GM21825 (cell line): ENCODE data around the gene SHE.

Experiments used
- ATAC-seq: cut with Tn5 transposase; IDR thresholded peaks from one replicate; pipeline ENCODE4 v1.9.1; 2021; ENCODE audit warnings: mild to moderate bottlenecking, moderate library complexity; ENCODE audit not compliant: unreplicated experiment

SHE gene

GRCh38 chr1:154453161-154453560, 49.1 kb downstream of the SHE start:
- no peak for ATAC-seq

DNA sequence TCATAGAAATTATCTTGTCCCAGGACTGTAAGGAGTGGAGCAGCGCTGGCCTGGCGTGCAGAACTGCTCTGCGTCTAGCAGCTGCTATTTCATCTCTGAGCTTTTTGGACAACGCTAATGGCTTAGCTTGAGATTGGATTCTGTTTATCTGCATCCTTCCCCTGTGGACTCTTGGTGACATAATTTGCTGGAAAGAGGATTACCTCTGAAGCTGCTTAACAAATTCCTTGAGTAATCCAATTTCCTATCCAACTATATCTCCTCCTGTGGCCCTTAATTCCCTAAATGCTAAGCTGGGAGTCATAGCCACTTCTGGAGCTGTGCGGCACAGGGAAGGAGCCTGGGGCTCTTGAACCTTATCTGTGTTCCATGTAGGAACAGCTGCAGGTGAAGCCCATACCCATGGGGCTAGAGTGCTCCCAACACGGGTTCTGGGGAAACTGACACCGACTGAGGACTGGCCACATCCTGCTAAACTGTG, 53.8 kb downstream of the SHE start:
- ATAC-seq, result no peak

DNA sequence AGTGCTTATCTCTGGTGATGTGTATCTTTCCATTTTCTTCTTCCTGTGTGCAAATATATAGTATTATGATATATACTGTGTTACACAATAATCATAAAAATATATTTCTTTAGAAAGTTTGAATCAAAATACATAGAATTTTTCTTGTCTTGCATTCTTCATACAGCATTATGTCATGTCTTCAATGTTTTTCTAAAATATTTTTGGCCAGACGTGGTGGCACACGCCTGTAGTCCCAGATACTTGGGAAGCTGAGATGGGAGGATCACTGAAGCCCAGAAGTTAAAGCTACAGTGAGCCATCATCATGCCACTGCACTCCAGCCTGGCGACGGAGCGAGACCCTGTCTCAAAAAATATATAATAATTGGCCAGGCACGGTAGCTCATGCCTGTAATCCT, 55.4 kb downstream of the SHE start:
- ATAC-seq, result no peak

GRCh38 chr1:154446292-154446691, 55.9 kb downstream of the SHE start:
- no peak for ATAC-seq

- peak; percentile 66 for ATAC-seq
Observed at GRCh38 chr1:154445040-154445472, 57.2 kb downstream of the SHE start.

GRCh38 chr1:154443274-154444013, 58.8 kb downstream of the SHE start:
- no peak for ATAC-seq

GRCh38 chr1:154442006-154442740, 60.0 kb downstream of the SHE start:
- ATAC-seq, result no peak

GRCh38 chr1:154441241-154441888, 60.8 kb downstream of the SHE start:
- ATAC-seq, result no peak

GRCh38 chr1:154440036-154440804, 62.0 kb downstream of the SHE start:
- no peak for ATAC-seq

GRCh38 chr1:154436433-154436832, 65.8 kb downstream of the SHE start:
- no peak for ATAC-seq

- no peak for ATAC-seq
Observed at GRCh38 chr1:154435599-154436200, 66.5 kb downstream of the SHE start.

DNA sequence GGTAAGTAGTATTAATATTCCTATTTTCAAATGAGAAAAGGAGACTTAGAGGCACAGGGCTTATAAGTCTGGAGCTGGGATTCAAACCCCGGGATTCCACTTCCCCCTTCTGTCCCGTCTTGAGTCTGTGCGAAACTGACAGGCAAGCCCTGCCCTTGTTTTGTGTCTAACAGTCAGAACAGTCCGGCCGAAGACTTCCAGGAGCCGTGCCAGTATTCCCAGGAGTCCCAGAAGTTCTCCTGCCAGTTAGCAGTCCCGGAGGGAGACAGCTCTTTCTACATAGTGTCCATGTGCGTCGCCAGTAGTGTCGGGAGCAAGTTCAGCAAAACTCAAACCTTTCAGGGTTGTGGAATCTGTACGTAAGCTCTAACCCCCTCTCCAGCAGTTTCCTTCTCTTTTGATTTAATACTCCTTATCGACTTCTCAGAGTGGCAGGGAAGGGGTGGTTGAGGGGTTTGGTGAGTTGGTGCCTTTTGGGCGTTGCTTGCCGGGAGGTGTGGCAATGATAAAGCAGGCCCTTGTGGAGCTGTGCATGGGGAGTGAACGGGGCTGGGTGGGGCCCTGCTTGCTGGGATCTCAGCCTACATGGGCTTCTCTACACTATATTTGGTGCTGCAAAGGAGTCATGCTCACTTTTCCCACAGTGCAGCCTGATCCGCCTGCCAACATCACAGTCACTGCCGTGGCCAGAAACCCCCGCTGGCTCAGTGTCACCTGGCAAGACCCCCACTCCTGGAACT, 67.7 kb downstream of the SHE start:
- ATAC-seq, result no peak

- ATAC-seq, result no peak
Observed at GRCh38 chr1:154433161-154433764, 68.9 kb downstream of the SHE start.

GRCh38 chr1:154431586-154432373, 70.4 kb downstream of the SHE start:
- no peak for ATAC-seq

DNA sequence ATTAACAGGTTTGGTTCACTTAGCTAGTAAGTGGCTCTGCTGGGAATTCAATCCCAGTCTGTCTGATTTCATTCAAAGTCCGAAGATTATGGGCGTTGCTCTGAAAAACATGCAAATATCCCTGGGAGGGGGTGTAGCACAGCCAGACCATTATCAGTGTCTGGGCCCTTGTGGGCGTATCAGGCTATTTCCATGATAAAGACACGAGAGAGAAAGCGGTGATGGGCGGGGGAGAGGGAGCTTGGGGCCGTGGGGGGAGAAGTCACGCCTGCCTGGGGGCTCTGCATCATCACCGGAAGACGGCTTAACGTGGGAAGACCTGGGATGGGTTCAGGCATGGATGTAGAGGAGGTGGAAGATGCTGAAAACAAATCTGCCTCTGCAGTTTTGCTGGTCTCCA, 71.3 kb downstream of the SHE start:
- no peak for ATAC-seq

GRCh38 chr1:154429841-154430611, 72.2 kb downstream of the SHE start:
- ATAC-seq, result no peak
